Natural killer cell (primary cell): Measurements from ENCODE around the gene MBNL1. TPM values are rescaled to one million over a fixed set of nuclear protein-coding genes. Genes with fewer than 3 reads are reported as not detected.

Source experiments
- ATAC-seq, 3 donors: fragments of 150-1000 bp in 2 of 3; fragments of 200-7000 bp in 1 of 3; cut with Tn5 transposase; 1 replicate in 1 of 3; 2 replicates in 2 of 3; pipeline ENCODE4 v1.10.0; 2021; ENCODE audit warnings: mild to moderate bottlenecking in 2 of 3, moderate library complexity in 2 of 3
- DNase-seq, 2 donors: peaks; one replicate each; pipeline versions ENCODE4 v3.0.0 to v3.0.0-alpha.2; 2013 to 2021; ENCODE audit warnings: mixed read lengths in 1 of 2
- H3K27ac ChIP-seq: one replicate; pipeline ENCODE4 v1.5.1; 2013; ENCODE audit warnings: mild to moderate bottlenecking, low read length
- H3K27me3 ChIP-seq: one replicate; pipeline ENCODE4 v1.6.1; 2013; ENCODE audit warnings: low read length; ENCODE audit not compliant: control insufficient read depth, insufficient read depth
- H3K36me3 ChIP-seq: one replicate; pipeline ENCODE4 v1.6.1; 2013; ENCODE audit warnings: low read length; ENCODE audit not compliant: control insufficient read depth, insufficient read depth
- H3K4me1 ChIP-seq: one replicate; pipeline ENCODE4 v1.6.1; 2013; ENCODE audit warnings: low read length; ENCODE audit not compliant: control insufficient read depth, insufficient read depth
- H3K4me3 ChIP-seq: one replicate; pipeline ENCODE4 v1.5.1; 2013; ENCODE audit warnings: low read length
- H3K9me3 ChIP-seq: one replicate; pipeline ENCODE4 v1.6.1; 2013; ENCODE audit warnings: low read length; ENCODE audit not compliant: control insufficient read depth, insufficient read depth
- H3K27ac Mint-ChIP-seq, 2 donors: one replicate each; pipeline ENCODE4 v1.8.0; 2022; ENCODE audit warnings: mild to moderate bottlenecking in 2 of 2, mixed read lengths in 2 of 2, moderate library complexity in 1 of 2
- H3K27me3 Mint-ChIP-seq, 2 donors: one replicate each; pipeline ENCODE4 v1.8.0; 2022; ENCODE audit warnings: low read depth in 2 of 2, mixed read lengths in 2 of 2
- H3K36me3 Mint-ChIP-seq: one replicate; pipeline ENCODE4 v1.8.0; 2022; ENCODE audit warnings: mixed read lengths
- H3K4me1 Mint-ChIP-seq, 2 donors: one replicate each; pipeline ENCODE4 v1.8.0; 2022; ENCODE audit warnings: mixed read lengths in 2 of 2
- H3K4me3 Mint-ChIP-seq: one replicate; pipeline ENCODE4 v1.8.0; 2022; ENCODE audit warnings: mild to moderate bottlenecking, moderate library complexity, mixed read lengths
- H3K9me3 Mint-ChIP-seq, 2 donors: one replicate each; pipeline ENCODE4 v1.8.0; 2022; ENCODE audit warnings: mixed read lengths in 2 of 2
- CTCF ChIP-seq: fragments of 200-600 bp; IDR thresholded peaks from one replicate; pipeline ENCODE4 v1.8.0; 2022; ENCODE audit warnings: antibody characterized with exemption
- WGBS: methylation state at CpG from one replicate; pipeline ENCODE4 v1.1.7; 2013; ENCODE audit warnings: missing lambda C conversion rate; ENCODE audit not compliant: insufficient coverage; 5-methylcytosine and 5-hydroxymethylcytosine counted together
- intact Hi-C: fragments of 100-400 bp; cut with micrococcal nuclease; formaldehyde crosslinking; loops from one replicate; pipeline ENCODE4 v1.14.2; 2022
- total RNA-seq, 4 donors: library from RNA; stranded (reverse); fragments of 120-200 nt in 1 of 4; gene quantifications; one replicate each; pipeline versions ENCODE4 v1.2.3 to v1.2.4, GENCODE V29; 2013 to 2022

MBNL1 gene
- total RNA-seq, 3 donors from 2014 or later (not counting 1 experiment from before 2014, with no cell fraction given) = 600 to 704 (median 607) TPM

DNA sequence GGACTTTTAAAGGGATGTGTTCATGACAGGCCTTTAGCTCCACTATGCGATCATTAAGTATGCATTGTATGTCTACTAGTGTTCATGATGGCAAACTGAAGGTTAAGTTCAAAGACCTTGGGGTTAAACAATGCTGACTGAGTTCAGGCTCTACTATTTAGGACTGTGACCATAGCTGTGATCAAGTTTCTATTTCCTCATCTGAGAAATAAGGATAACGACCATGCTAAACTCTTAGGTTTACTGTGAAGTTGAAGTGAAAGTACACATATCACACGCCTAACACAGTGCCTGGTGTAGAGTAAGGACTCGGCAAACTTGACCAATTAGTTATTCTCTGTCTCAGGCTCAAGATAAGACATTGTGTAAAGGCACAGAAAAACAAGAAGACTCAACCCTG lies 243.2 kb downstream of the MBNL1 start:
- H3K4me1 ChIP-seq = no peaks in the 10 kb centered on the region
- Mint-ChIP-seq H3K27ac (no peak overlapping the region), H3K4me3 (no peak overlapping the region), H3K36me3 (no peaks in the 10 kb centered on the region), H3K9me3 (no peaks in the 10 kb centered on the region), H3K27me3 (peaks cover 6 to 8% of the 10 kb centered on the region in 2 donors), H3K4me1 (no peaks in the 10 kb centered on the region)
- H3K9me3 ChIP-seq = no peaks in the 10 kb centered on the region
- no peaks in the 10 kb centered on the region for H3K27me3 ChIP-seq
- DNase-seq (no peak), ATAC-seq (no peak)
- H3K36me3 ChIP-seq = no peaks in the 10 kb centered on the region
- intact Hi-C loops = no loop called here
- 86% methylated on average over 4 of the region's 4 CpGs for WGBS
- TF ChIP-seq CTCF = no peak
- peak overlapping the region; percentile 17 for H3K27ac ChIP-seq
- H3K4me3 ChIP-seq = no peak overlapping the region

GRCh38 chr3:152513301-152513960 lies 244.7 kb downstream of the MBNL1 start:
- intact Hi-C loops = no loop called here
- no CpG with 5 or more reads among the region's 2 CpGs for WGBS
- no peaks in the 10 kb centered on the region for H3K4me1 ChIP-seq

More at GRCh38 chr3:152513301-152513960, 244.7 kb downstream of the MBNL1 start:
- H3K9me3 ChIP-seq = no peaks in the 10 kb centered on the region
- Mint-ChIP-seq H3K4me1 (no peaks in the 10 kb centered on the region), H3K27me3 (peaks cover 6 to 8% of the 10 kb centered on the region in 2 donors), H3K9me3 (no peaks in the 10 kb centered on the region), H3K36me3 (no peaks in the 10 kb centered on the region), H3K4me3 (no peak overlapping the region), H3K27ac (no peak overlapping the region)
- H3K27ac ChIP-seq = no peak overlapping the region
- DNase-seq = no peak
- H3K36me3 ChIP-seq = no peaks in the 10 kb centered on the region
- TF ChIP-seq CTCF = no peak
- no peak overlapping the region for H3K4me3 ChIP-seq
- ATAC-seq = no peak
- H3K27me3 ChIP-seq = no peaks in the 10 kb centered on the region
